GM18858 (cell line): Measurements from ENCODE around the gene MYL3.

ENCODE experiments used
- ATAC-seq: cut with Tn5 transposase; IDR thresholded peaks from one replicate; pipeline ENCODE4 v1.9.1; 2021; ENCODE audit not compliant: unreplicated experiment

Gene MYL3

DNA sequence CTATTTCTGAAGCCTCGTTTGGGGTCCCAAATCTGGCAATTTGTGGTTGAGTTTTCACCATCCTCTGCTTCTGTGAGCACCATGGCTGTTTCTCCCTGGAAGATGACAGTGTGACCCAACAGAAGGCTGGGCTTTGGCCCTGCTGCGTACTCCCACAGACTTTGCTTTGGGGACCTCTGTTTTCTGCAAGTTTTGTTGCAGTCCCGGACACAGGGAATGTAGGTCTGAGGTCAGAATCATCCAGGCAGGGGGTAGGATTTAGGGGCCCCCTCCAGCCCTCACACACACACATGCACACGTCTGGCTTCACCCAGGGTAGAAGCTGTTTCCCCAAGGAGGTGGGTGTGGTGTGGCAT is 20.6 kb upstream of the MYL3 start:
- no peak for ATAC-seq

DNA sequence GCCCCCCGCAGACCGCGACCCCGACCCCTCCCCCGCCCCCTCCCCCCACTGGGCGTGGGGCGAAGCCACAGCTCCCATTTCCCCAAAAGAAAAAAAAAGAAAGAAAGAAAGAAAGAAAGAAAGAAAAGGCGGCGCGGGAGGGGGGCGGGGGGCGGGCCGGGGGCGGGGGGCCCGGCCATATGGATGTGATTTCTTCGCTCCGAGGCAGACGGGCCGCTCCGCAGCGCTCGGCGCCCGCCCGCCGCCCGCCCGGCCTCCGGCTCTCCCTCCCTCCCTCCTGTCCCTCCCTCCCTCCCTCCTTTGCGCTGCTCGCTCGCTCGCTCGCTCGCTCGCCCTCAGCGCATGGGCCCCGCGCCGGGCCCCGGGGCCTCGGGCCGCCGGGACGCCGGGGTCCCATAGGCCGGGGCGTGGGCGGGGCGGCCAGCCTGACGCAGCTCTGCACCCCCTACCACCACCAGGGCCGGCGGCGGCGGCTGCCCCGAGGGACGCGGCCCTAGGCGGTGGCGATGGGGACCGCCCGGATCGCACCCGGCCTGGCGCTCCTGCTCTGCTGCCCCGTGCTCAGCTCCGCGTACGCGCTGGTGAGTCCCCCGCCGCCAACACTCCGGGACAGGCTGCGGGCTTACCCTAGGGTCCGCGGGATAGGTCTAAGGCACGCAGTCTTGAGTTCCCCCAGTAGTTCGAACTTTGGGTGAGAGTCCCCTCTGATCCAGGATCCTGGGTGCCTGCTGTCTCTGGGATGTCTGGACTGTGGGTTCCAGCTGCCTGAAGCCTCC is 20.0 kb upstream of the MYL3 start:
- ATAC-seq: no peak

DNA sequence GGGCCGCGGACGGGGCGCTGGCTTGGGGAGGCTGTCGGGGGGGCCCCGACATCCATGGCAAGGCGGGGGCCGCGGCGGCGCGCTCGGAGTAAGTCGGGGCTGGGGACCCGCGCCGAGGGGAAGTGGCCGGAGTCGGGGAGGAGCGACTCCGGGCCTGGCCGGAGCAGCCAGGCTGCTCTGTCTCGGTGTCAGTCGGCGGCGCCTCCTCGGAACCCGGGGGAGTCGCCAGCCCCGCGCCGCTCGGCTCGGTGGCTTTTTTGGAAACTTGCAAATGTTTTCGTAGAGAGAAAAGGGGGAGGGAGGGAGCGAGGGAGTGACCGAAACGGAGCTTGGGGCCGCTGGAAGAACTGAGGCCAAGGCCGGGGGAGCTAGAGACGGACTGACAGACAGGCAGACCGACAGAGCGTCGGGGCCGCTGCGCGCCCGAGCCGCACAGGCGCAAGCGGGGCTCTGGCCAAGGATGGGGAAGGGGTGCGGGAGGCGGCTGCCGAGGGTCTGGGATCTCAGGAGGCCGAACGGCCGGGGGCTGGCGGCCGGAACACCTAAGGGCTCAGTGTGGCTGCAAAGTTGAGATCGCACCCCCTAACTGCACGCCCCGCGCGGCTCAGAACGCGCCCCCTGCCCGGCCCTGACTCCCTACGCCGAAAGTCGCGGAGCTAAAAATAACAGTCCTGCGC is 19.3 kb upstream of the MYL3 start:
- no peak for ATAC-seq

DNA sequence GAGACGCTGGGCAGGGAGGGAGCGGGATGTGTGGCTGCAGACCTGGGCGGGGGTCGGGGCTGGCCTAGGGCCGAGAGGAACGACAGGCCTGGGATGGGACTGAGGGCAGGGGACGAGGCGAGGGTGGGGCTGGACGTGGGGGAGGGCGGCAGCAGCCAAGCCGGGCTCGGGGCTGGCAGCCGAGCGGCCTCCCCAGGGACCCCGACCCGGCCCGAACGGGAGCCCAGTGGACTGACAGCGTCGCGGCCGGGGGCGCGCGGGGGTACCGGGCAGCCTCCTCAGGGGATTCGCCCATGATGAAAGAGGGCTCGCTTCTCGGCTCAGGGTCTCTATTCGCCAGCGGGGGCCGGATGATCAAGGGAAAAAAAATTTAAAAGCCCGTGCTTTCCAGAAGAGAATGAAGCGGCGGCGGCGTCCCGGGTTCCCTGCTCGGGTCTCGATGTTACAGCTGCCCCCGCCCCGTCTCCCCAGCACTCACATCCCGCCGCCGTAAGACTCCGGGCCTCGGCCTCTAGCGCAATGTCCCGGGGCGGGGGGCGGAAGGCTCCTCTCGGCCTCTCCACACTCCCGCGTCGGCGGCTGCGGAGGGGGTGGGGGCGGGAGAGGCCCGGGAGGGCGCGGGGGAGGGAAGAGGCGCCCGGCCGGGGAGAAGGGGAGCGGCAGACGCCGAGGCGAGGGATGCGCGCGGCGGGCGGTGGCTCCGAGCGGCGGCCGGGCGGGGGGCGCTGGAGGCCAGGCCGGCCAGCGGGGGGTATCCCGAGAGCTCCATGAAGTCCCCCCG is 18.5 kb upstream of the MYL3 start:
- ATAC-seq: no peak

DNA sequence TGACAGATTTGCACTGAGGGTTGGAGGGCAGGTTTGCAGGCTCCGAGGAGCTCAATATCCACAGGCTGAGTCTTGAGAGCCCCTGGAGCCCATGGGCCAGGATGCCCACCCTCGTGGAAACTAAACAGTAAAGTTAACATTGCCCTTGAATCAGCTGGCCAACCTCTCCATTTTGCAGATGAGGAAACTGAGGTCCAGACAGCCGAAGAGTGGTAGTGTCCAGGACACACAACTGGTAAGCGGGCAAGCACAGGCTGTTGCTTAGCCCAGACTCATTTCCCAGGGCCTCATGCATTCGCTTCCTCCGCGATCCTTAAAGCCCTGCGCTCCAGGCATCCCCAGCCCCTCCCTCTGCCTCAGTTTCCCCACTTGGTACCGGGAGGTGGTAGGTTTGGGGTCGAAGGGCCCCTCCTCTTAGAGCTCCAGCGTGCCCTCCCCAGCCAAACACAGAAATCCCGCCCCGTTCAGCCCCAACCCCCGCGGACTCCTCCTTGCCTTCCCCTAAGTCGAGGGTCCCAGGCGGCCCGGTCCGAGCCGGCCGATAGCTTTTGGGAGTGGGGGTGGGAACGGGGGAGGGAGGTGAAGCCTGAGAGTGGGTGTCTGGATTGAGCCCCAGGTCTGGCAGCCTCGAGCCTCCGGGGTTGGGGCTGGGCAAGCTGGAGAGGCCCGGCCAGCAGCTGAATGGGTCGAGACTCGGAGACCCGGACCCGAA is 17.8 kb upstream of the MYL3 start:
- no peak for ATAC-seq

DNA sequence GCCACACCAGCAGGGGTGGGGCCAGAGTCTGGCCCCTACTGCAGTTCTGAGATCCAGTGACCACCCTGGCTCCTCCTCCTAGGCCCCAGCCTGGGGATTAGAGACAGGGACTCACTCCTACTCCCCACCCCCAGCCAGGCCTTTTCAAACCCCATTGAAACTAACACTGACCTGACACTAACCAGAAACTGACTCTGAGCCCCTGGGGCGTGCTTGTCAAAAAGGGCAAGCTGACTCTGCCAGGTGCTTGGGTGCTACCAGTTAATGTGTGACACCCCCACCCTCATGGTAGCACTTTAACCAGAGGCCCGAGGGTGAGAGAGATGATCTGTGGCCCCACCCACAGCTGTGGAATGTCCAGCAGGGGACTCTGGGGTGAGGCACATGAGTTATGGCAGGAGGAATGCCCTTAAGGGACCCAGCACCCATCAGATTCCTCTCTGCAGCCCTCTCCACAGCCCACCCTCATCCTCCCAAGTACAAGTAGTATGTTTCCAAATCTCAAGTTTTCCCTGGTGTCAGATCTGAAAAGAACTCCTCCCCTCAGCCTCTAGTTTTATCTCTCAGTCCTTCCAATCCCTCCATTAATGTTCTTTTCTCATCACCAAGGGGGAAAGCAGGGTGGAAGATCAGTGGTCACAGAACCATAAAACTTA is 15.7 kb upstream of the MYL3 start:
- ATAC-seq: no peak

DNA sequence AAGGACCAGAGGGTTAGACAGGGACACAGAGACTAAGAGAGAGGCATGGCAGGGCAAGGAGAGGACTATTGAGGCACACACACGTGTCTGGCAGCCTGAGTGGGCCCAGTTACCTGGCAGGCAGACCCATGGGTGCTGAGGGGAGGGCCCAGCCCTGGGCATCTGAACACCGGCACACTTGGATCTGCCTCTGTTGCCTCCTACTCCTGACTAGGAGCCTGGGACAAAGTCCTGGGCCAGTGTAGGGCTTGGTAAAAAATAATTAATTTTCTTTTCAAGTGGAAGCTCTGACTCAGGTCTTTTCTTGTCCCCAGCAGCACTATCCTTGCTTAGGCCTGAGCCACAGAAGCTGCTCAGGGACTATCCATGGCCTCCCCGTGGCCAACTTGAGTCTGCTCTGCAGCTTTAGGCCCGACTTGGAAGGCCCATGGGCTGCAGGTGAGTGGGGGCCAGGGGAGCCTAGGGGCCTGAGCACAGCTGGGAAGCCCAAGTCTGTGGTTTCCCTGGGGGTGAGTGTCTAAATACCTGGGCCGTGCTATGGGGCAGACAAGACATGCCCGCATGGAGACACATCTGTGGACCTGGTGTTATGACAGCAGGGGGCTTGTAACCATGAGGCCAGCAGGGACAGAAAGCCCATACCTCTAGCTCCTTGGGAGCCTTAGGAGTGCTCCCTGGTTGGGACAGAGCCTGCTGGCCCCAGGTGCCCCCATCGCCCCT is 14.3 kb upstream of the MYL3 start, which contains the start of gene PTH1R:
TSS of gene PTH1R (plus strand) at position 316 of the 720 bp plus-strand sequence. CDS start 5,839 bp downstream, outside the sequence.
- ATAC-seq: no peak

DNA sequence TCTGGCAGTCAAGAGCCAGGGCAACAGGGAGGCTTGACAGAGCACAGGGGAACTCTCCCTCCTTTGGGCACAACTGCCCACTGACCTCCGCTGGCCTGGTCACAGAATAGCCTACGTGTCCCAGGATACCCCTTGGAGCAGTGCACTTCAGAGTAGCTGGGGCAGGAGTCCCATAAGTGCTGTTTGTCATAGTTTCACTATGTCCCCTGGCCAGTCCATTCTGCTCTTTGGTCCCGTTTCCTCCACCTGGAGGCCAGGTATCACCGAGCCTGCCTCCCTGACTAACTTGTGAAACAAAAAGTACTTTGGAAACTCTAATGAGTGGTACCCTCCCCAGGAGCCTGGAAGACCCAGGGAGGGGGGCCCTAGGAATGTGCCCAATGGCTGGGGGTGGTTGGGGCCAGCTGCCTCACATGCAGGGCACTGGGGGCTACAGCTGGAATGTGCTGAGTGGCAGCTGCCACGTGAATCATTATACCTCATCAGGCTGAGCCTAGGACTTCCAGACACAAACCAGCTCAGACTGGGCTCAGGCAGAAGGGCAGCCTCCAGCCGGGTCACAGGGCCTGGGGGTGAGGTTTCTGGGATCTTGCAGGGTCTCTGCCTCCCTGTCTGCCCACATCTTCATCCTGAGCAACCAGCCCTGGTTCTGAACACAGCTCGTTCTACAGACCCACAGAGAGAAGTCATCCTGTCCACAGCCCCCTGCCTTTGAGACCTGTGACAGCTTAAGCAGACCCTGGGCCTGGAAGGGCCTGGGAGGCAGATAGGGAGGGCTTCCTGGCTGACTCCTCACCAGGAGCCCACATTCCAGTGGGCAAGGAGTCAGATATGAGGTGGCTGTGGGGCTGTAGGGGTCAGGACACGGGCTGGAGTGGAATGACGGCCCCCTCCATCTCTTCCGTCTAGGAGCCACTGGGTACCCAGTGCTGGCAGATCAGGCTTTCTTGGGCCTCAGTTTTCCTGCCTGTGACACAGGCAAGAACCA is 13.4 kb upstream of the MYL3 start:
- ATAC-seq: no peak

DNA sequence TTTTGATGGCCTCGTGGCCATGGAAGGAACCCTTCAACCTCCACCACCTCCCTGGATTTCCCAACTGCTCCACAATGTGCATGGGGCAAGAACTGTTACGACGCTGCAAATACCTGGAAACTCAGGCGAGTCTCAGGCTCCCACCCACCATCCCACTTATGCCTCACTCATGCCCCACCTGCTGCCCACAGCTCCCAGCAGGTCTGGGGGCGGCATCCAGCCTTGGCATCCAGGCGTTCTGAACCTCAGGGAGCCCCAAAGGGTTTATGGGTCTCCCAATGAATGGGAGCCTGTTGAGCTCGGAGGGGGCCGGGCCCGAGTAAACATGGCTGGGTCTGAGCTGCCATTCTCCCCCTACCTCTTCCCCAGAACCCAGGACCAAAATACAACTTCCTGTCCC is 12.3 kb upstream of the MYL3 start:
- no peak for ATAC-seq

DNA sequence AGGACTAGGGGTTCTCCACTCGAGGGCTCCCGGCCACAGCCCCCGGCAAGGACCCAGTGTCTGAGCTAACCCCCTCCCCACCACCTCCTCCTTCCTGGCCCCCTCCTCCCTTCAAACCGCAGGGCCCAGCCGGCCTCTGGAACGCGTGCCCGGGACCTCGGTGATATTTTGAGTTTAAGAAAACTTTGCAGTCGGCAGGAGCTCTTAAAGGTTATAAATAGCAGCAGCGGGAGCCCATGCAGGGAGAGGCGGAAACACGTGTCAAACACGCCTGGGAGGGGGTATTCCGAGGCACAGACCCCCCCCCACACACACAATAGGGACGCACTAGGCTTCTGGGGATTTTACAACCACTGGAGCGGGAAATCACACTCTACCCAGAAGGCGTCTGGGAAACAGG is 11.2 kb upstream of the MYL3 start:
- no peak for ATAC-seq

DNA sequence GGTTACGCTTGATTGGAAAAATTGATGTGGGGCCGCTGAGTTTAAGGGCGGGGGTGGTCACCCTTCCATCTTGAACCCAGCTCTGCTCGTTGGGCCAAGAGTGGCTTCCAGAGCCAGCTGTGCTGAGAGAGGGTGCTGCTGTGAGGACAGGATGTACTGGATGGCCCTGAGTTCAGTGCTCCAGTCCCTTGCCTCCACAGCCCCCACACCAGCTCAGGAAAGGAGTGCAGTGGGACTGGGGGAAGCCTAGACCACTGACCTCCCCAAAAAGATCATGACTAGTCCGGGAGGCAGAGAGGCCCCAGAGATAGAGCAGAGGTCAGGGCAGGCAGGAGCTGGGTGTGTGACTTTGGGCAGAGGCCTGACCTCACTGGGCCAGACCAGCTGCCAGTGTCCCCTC is 10.3 kb upstream of the MYL3 start:
- ATAC-seq: no peak

DNA sequence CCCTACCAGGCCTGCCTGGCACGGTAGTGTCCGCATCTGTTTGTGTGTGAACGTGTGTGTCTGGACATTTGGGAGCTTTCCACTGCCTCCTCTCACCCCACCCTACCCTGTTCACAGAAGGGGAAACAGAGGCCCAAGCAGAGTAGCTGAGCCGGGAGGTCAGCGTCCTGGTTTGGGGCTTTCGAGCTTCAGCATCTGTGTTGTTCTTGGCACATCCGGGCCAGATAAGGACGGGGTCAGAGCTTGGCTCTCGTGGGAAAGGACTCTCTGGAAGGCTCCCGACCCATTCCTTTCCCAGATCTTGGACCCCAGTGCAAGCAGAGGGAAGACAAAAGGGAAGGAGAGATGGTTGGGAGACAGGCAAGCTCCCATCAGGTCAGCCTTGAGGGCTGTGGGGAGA is 8.0 kb upstream of the MYL3 start:
- ATAC-seq: no peak

DNA sequence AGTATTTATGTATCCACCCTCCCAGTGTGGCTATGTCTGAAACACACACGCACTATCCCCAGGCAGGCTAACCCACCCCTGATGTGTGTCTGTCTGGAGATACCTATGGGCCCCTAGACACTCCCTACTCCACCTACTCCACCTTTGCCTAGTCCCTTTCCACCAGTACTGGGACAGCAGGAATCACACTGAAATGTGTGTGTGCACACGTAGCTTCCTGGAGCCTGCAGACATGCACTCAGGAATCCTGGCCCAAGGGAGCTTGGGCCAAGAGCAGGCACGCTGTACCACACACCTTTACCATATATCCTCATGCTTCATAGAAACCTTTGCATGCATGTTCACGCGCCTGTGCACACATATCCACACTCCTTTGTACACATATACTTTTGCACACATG is 7.4 kb upstream of the MYL3 start:
- ATAC-seq: no peak

DNA sequence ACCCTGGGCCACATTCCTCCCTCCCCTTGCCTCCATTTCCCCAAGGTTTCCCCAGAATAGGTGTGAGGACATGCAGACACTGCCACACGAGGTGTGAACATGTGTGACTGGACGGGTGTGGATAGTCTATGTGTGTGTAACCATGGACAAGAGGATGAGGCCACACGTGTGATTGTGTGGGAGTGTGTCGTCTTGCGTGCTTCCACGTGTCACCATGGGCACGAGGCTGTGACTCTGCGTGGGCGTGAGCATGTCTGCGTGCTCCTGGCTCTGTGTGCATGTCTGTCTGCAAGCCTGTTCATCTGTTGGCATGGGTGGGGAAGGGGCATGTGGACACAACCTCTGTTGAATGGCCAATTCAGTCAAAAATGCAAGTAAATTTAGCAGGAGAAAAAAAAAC is 6.2 kb upstream of the MYL3 start:
- ATAC-seq: no peak

DNA sequence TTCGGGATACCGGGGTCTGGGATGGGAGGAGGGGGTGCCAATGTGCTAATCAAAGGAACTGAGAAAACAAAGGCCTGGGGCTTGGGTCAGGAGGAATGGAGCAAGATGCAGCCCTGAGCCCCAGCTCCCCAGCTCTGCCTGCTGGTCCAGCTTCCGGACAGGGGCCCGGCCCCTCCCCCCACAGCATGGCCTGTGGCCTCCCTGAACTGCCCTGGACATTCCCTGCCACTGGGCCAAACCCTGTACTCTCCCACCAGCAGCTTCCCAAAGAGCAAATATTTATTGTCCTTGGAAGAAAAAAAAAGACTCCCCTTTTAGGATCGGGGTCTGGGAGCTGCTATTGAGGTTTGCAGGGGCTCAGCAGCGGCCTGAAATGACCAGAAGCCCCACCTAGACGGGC is 5.7 kb upstream of the MYL3 start:
- no peak for ATAC-seq

DNA sequence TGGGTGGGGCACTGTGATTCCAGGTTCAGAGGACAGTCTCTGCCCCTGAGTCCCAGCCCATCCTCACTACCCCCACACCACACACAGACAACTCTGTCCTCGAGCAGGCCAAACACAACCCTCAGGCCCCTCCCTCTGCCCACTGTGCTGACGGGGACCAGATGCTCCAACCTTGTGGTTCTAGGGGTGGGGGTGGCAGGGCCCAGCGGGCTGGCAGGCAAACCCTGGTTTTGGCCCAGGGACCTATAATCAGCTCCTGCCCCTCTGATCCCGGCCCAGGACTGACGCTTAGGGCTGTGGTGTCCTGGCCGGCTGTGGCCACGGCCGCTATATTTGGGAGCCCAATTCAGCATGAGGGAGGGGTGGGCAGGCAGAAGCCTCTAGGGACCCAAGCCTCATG is 5.0 kb upstream of the MYL3 start:
- ATAC-seq: no peak

DNA sequence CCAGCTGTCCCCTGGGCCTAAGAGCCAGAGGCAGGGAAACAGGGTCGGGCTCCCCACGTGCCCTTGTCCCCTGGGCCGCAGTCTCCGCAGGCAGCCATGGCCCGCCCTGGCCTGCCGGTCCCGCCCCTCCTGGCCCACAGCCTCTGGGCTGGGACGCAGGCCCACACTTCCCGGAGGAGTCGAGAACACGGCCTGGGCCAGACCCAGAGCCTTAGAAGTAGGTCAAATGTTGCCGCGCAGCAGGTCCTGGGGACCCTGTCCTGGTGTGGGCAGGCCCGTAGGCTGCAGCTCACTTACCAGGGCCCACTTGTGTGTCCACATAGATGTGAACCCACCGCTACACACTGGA is 4.3 kb upstream of the MYL3 start:
- no peak for ATAC-seq

DNA sequence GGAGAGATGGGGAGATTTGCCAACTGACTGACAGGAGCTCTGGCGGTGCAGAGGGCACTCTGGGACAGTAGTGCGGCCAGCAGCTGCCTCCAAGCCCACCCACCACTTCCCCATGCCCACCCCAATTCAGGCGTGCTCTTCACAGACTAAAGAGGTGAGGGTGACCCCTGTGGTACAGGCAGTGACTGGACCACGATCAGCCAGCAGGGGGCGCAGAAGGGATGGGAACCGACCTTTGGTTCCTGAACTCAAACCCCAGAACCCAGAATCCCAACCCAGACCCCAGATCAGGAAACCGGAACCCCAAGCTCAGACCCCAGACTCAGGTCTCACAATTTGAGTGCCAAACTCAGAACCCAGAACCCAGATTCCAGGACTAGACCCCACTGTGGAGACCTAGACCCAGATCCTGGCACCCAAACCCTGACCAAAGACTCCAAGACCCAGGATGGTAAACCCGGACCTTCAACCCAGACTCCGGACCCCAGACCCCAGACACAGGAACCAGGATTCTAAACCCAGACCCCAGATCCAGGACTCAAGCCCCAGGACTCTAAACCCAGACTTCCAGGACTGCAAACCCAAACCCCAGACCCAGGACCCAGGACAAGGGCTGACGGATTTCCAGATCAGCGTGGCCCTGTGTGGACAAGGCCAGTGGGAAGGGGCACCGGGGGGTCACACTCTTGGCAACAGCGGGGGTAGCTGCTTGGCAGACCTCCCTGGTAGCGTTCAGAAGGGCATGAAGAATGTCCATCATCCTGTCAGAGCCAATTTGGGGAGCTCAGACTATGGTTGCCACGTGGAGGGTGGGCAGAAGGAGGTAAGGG is 3.7 kb upstream of the MYL3 start:
- ATAC-seq: no peak
